ENCODE measurements around the gene ARID2. TPM values are rescaled to one million over a fixed set of nuclear protein-coding genes. Genes with fewer than 3 reads are reported as not detected.

Gene ARID2
- total RNA-seq, 1 donor from 2014 or later: 45.5 TPM

DNA sequence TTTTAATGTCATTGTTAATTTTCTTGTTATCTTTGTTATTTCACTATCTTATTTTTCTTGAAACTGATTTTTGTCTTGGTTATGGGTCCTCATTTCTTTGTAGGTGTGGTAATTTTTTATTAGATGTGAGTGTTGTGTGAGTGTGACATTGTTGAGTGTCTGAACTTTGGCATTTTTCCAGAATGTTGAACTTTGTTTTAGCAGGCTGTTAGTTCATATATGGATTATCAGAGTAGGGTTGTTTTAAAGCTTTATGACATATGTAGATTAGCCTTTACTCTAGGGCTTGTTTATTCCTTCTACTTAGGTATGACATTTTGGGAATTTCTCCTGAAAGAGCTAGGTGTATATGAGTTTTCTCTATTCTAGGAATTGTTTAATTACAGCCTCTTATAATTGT, 103.9 kb downstream of the ARID2 start:
- Mint-ChIP-seq H3K9me3 (ENCODE audit: unreplicated experiment) (no peaks in the 10 kb centered on the region), H3K36me3 (ENCODE audit: unreplicated experiment) (peaks cover 14% of the 10 kb centered on the region), H3K4me1 (ENCODE audit: low read depth, unreplicated experiment) (no peaks in the 10 kb centered on the region)

GRCh38 chr12:45834809-45835208, 105.3 kb downstream of the ARID2 start:
- Mint-ChIP-seq H3K36me3 (ENCODE audit: unreplicated experiment) (peaks cover 14% of the 10 kb centered on the region), H3K4me3 (ENCODE audit: unreplicated experiment) (no peak overlapping the region), H3K9me3 (ENCODE audit: unreplicated experiment) (no peaks in the 10 kb centered on the region), H3K27ac (ENCODE audit: unreplicated experiment) (no peak overlapping the region), H3K4me1 (ENCODE audit: low read depth, unreplicated experiment) (no peaks in the 10 kb centered on the region), H3K27me3 (ENCODE audit: unreplicated experiment) (no peaks in the 10 kb centered on the region)
- DNase-seq: no peak
- no peak for TF ChIP-seq CTCF (IDR thresholded peaks at IDR 0.05; ENCODE audit: partially characterized antibody, unreplicated experiment)

More for the DNA sequence above, 103.9 kb downstream of the ARID2 start:
- no peak for TF ChIP-seq CTCF (IDR thresholded peaks at IDR 0.05; ENCODE audit: partially characterized antibody, unreplicated experiment)
- DNase-seq: no peak
- Mint-ChIP-seq H3K27me3 (ENCODE audit: unreplicated experiment) (no peaks in the 10 kb centered on the region), H3K27ac (ENCODE audit: unreplicated experiment) (no peak overlapping the region), H3K4me3 (ENCODE audit: unreplicated experiment) (no peak overlapping the region)

DNA sequence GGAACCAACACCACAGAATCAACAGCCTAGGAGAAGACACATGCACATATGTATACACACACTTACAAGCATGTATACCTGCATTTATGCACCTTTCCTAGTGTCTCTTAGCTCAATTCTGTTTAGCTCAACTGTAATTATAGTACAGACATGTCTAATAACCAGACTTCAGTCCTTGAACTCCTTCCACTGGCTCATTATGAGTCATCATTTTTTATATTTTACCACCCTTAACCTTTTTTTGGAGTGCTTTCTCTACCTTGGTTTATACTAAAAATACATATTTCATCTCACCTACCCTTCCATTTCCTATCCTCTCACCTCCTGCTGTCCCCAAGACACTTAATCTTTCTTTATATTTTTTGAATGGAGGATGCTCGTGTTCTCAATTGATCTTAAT, 110.4 kb downstream of the ARID2 start:
- H3K4me1 Mint-ChIP-seq (ENCODE audit: low read depth, unreplicated experiment): no peaks in the 10 kb centered on the region
- H3K36me3 Mint-ChIP-seq (ENCODE audit: unreplicated experiment): peaks cover 2% of the 10 kb centered on the region
- H3K9me3 Mint-ChIP-seq (ENCODE audit: unreplicated experiment): no peaks in the 10 kb centered on the region
- H3K4me3 Mint-ChIP-seq (ENCODE audit: unreplicated experiment): no peak overlapping the region
- no peak for TF ChIP-seq CTCF (IDR thresholded peaks at IDR 0.05; ENCODE audit: partially characterized antibody, unreplicated experiment)
- no peak for DNase-seq
- H3K27me3 Mint-ChIP-seq (ENCODE audit: unreplicated experiment): no peaks in the 10 kb centered on the region
- H3K27ac Mint-ChIP-seq (ENCODE audit: unreplicated experiment): no peak overlapping the region

DNA sequence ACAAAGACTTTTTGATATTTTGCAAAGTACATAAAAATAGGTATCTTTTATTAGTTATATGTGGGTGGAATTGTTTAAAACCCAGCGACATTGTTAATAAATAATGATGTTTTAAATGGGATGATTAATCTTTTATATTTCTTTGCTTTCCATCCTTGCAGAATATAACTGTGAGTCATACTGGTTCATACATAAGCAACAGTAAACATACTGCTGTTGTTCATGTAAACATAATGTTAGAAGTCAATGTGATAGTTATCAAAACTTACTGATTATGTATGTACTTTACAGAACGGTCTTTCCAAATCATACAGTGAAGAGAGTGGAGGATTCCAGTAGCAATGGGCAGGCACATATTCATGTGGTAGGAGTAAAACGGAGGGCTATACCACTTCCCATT, 119.8 kb downstream of the ARID2 start:
- H3K27ac Mint-ChIP-seq (ENCODE audit: unreplicated experiment): no peak overlapping the region
- H3K9me3 Mint-ChIP-seq (ENCODE audit: unreplicated experiment): peaks cover 1% of the 10 kb centered on the region
- no peak for TF ChIP-seq CTCF (IDR thresholded peaks at IDR 0.05; ENCODE audit: partially characterized antibody, unreplicated experiment)
- no peak overlapping the region for H3K4me3 Mint-ChIP-seq (ENCODE audit: unreplicated experiment)
- peaks cover 9% of the 10 kb centered on the region for H3K36me3 Mint-ChIP-seq (ENCODE audit: unreplicated experiment)
- H3K27me3 Mint-ChIP-seq (ENCODE audit: unreplicated experiment): peaks cover 4% of the 10 kb centered on the region
- H3K4me1 Mint-ChIP-seq (ENCODE audit: low read depth, unreplicated experiment): no peaks in the 10 kb centered on the region
- DNase-seq: no peak

DNA sequence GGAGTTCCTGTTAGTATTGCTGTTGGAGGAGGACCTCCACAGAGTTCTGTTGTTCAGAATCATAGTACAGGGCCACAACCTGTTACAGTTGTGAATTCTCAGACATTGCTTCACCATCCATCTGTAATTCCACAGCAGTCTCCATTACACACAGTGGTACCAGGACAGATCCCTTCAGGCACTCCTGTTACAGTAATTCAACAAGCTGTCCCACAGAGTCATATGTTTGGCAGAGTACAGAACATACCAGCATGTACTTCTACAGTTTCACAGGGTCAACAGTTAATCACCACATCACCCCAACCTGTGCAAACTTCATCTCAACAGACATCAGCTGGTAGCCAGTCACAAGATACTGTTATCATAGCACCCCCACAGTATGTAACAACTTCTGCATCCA, 120.8 kb downstream of the ARID2 start:
- Mint-ChIP-seq H3K27me3 (ENCODE audit: unreplicated experiment) (peaks cover 4% of the 10 kb centered on the region), H3K27ac (ENCODE audit: unreplicated experiment) (no peak overlapping the region), H3K4me3 (ENCODE audit: unreplicated experiment) (no peak overlapping the region), H3K4me1 (ENCODE audit: low read depth, unreplicated experiment) (no peaks in the 10 kb centered on the region), H3K36me3 (ENCODE audit: unreplicated experiment) (peaks cover 9% of the 10 kb centered on the region), H3K9me3 (ENCODE audit: unreplicated experiment) (peaks cover 1% of the 10 kb centered on the region)
- DNase-seq: no peak
- no peak for TF ChIP-seq CTCF (IDR thresholded peaks at IDR 0.05; ENCODE audit: partially characterized antibody, unreplicated experiment)

Data from glutamatergic neuron (in vitro differentiated cells).